Activated naive CD4-positive, alpha-beta T cell treated with anti-CD3 and anti-CD28 coated beads, Interleukin-2, amount 50 U/mL, for 16 hours (primary cell): Measurements from ENCODE around the gene GPR158.

ENCODE experiments used
- DNase-seq: peaks from one replicate; pipeline ENCODE4 v3.0.0-alpha.2; 2020

GPR158 gene

GRCh38 chr10:25425776-25426175 lies 251.0 kb downstream of the GPR158 start:
- no peak for DNase-seq

GRCh38 chr10:25436431-25436830 lies 261.6 kb downstream of the GPR158 start:
- no peak for DNase-seq

- DNase-seq: no peak
Measured at GRCh38 chr10:25441270-25441669, 266.5 kb downstream of the GPR158 start.

GRCh38 chr10:25444266-25444665 lies 269.5 kb downstream of the GPR158 start:
- no peak for DNase-seq

GRCh38 chr10:25451401-25451800 lies 276.6 kb downstream of the GPR158 start:
- no peak for DNase-seq

GRCh38 chr10:25453619-25454018 lies 278.8 kb downstream of the GPR158 start:
- DNase-seq: no peak

- DNase-seq: no peak
Measured at GRCh38 chr10:25455980-25456567, 281.3 kb downstream of the GPR158 start.

- no peak for DNase-seq
Measured at GRCh38 chr10:25457552-25457951, 282.8 kb downstream of the GPR158 start.

GRCh38 chr10:25465582-25466372 lies 291.0 kb downstream of the GPR158 start:
- DNase-seq: no peak

GRCh38 chr10:25467881-25468280 lies 293.1 kb downstream of the GPR158 start:
- DNase-seq: no peak

- DNase-seq: no peak
Measured at GRCh38 chr10:25481467-25481866, 306.7 kb downstream of the GPR158 start.

- DNase-seq: no peak
Measured at GRCh38 chr10:25483999-25484398, 309.2 kb downstream of the GPR158 start.

GRCh38 chr10:25487266-25487665 lies 312.5 kb downstream of the GPR158 start:
- no peak for DNase-seq

GRCh38 chr10:25492040-25492439 lies 317.2 kb downstream of the GPR158 start:
- no peak for DNase-seq

- no peak for DNase-seq
Measured at GRCh38 chr10:25492680-25493079, 317.9 kb downstream of the GPR158 start.

- no peak for DNase-seq
Measured at GRCh38 chr10:25493122-25493893, 318.5 kb downstream of the GPR158 start.

GRCh38 chr10:25497246-25497645 lies 322.4 kb downstream of the GPR158 start:
- no peak for DNase-seq

- no peak for DNase-seq
Measured at GRCh38 chr10:25498645-25499044, 323.8 kb downstream of the GPR158 start.

- DNase-seq: no peak
Measured at GRCh38 chr10:25501912-25502311, 327.1 kb downstream of the GPR158 start.

GRCh38 chr10:25502453-25502852 lies 327.7 kb downstream of the GPR158 start:
- no peak for DNase-seq

- no peak for DNase-seq
Measured at GRCh38 chr10:25504306-25504705, 329.5 kb downstream of the GPR158 start.

GRCh38 chr10:25504838-25505237 lies 330.0 kb downstream of the GPR158 start:
- no peak for DNase-seq

GRCh38 chr10:25505466-25505865 lies 330.7 kb downstream of the GPR158 start:
- no peak for DNase-seq

GRCh38 chr10:25506821-25507335 lies 332.1 kb downstream of the GPR158 start:
- DNase-seq: no peak
